Neural progenitor cell (in vitro differentiated cells): ENCODE data around the gene DOLPP1. TPM values are rescaled to one million over a fixed set of nuclear protein-coding genes. Genes with fewer than 3 reads are reported as not detected.
"Not testable (repeated sequence)": the region's sequence is repeated elsewhere in the genome, so short reads cannot be mapped to it uniquely, and the experiment has no call there.

Experiments
- DNase-seq: peaks from one replicate; pipeline ENCODE4 v3.0.0-alpha.2; 2016; ENCODE audit warnings: low spot score
- H2AFZ ChIP-seq: fragments of 200-600 bp; sonication (generic); replicated peaks from 2 replicates; pipeline ENCODE4 v1.6.1; 2016; ENCODE audit warnings: antibody characterized with exemption
- H3F3A ChIP-seq: fragments of 200-600 bp; sonication (generic); 2 replicates; pipeline ENCODE4 v1.6.1; 2016; ENCODE audit warnings: antibody characterized with exemption, low read depth
- H3K27ac ChIP-seq: fragments of 200-600 bp; sonication (generic); 2 replicates; pipeline ENCODE4 v1.5.1; 2016; ENCODE audit warnings: mild to moderate bottlenecking
- H3K27me3 ChIP-seq: fragments of 200-600 bp; sonication (generic); 2 replicates; pipeline ENCODE4 v1.6.1; 2016; ENCODE audit warnings: mild to moderate bottlenecking, moderate library complexity
- H3K36me3 ChIP-seq: fragments of 200-600 bp; sonication (generic); 2 replicates; pipeline ENCODE4 v1.5.1; 2016
- H3K4me1 ChIP-seq: fragments of 200-600 bp; sonication (generic); 2 replicates; pipeline ENCODE4 v1.6.1; 2016; ENCODE audit warnings: mixed run types
- H3K4me2 ChIP-seq: fragments of 200-600 bp; sonication (generic); 2 replicates; pipeline ENCODE4 v1.6.1; 2016
- H3K4me3 ChIP-seq: fragments of 200-600 bp; sonication (generic); 2 replicates; pipeline ENCODE4 v1.5.1; 2016
- H3K79me2 ChIP-seq: fragments of 200-600 bp; sonication (generic); 2 replicates; pipeline ENCODE4 v1.6.1; 2016; ENCODE audit warnings: low read depth
- H3K9ac ChIP-seq: fragments of 200-600 bp; sonication (generic); 2 replicates; pipeline ENCODE4 v1.6.1; 2016
- H3K9me3 ChIP-seq: fragments of 200-600 bp; sonication (generic); 2 replicates; pipeline ENCODE4 v1.5.1; 2016; ENCODE audit warnings: low read depth
- H4K20me1 ChIP-seq: fragments of 200-600 bp; sonication (generic); 2 replicates; pipeline ENCODE4 v1.6.1; 2016; ENCODE audit warnings: low read depth
- H3K27ac Mint-ChIP-seq: 3 replicates; pipeline ENCODE4 v1.8.0; 2021; ENCODE audit warnings: mixed read lengths
- H3K27me3 Mint-ChIP-seq: 2 replicates; pipeline ENCODE4 v1.8.0; 2022; ENCODE audit warnings: low read depth, mild to moderate bottlenecking, inconsistent platforms, moderate library complexity, mixed read lengths; ENCODE audit not compliant: insufficient read depth
- H3K36me3 Mint-ChIP-seq: 3 replicates; pipeline ENCODE4 v1.8.0; 2021; ENCODE audit warnings: mixed read lengths
- H3K4me1 Mint-ChIP-seq: 3 replicates; pipeline ENCODE4 v1.8.0; 2021; ENCODE audit warnings: mixed read lengths
- H3K4me3 Mint-ChIP-seq: 3 replicates; pipeline ENCODE4 v1.8.0; 2021; ENCODE audit warnings: mild to moderate bottlenecking, moderate library complexity, mixed read lengths
- H3K9me3 Mint-ChIP-seq: 3 replicates; pipeline ENCODE4 v1.8.0; 2020; ENCODE audit warnings: mixed read lengths
- EZH2 ChIP-seq: fragments of 200-600 bp; sonication (generic); IDR thresholded peaks from 2 replicates; pipeline ENCODE4 v1.6.1; 2017; ENCODE audit warnings: antibody characterized with exemption, mild to moderate bottlenecking, moderate library complexity
- EZH2phosphoT487 ChIP-seq: fragments of 200-600 bp; sonication (generic); IDR thresholded peaks from 2 replicates; pipeline ENCODE4 v1.6.1; 2017; ENCODE audit warnings: antibody characterized with exemption
- total RNA-seq: library from RNA; depleted of rRNA; stranded (reverse); fragments of >200 nt; gene quantifications from 2 replicates; pipeline ENCODE4 v1.2.3, GENCODE V29; 2015; ENCODE audit warnings: low replicate concordance
- TF ChIP-seq, protein P1 (sequence below): fragments of 200-600 bp; sonication (generic); IDR thresholded peaks from 2 replicates; pipeline ENCODE4 v1.5.1; 2017; ENCODE audit warnings: antibody characterized with exemption, mild to moderate bottlenecking

The DOLPP1 gene
- total RNA-seq, 1 donor from 2014 or later = 25.1 TPM

DNA sequence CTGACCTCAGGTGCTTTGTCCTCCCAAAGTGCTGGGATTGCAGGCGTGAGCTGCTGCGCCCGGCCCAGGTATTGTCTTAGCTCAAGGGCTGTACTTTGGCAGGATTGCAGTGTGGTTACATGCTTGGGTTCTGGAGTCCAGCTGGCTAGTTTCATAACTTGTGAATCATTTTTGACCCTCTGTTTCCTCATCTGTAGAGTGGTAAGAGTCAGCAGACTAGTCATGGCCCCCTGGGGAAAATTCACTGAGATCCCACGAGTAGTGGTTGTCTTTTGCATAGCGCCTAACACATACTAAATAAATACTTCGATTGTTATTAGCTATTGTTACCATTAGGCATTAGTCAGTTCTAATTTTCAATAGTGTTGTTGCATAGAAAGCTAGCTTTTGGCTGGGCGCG is 44.6 kb downstream of the DOLPP1 start:
- peak overlapping the region; percentile 95 for H3K27ac ChIP-seq
- H3K27me3 ChIP-seq = no peaks in the 10 kb centered on the region
- H3K4me1 ChIP-seq = peaks cover 25% of the 10 kb centered on the region
- no peaks in the 10 kb centered on the region for H3K9me3 Mint-ChIP-seq
- no peak overlapping the region for H3K9ac ChIP-seq
- H2AFZ ChIP-seq = no peak overlapping the region
- peaks cover 32% of the 10 kb centered on the region for H3K79me2 ChIP-seq
- no peak overlapping the region for H3K4me3 Mint-ChIP-seq
- H3K4me3 ChIP-seq = no peak overlapping the region
- no peak overlapping the region for H3K27ac Mint-ChIP-seq
- H3K36me3 ChIP-seq = peaks cover under 1% of the 10 kb centered on the region
- H3K4me1 Mint-ChIP-seq = peaks cover 23% of the 10 kb centered on the region
- DNase-seq = no peak
- H3K9me3 ChIP-seq = no peaks in the 10 kb centered on the region
- H4K20me1 ChIP-seq = no peaks in the 10 kb centered on the region
- TF ChIP-seq EZH2 = no peak
- no peak for TF ChIP-seq EZH2phosphoT487
- TF ChIP-seq, protein P1, sequence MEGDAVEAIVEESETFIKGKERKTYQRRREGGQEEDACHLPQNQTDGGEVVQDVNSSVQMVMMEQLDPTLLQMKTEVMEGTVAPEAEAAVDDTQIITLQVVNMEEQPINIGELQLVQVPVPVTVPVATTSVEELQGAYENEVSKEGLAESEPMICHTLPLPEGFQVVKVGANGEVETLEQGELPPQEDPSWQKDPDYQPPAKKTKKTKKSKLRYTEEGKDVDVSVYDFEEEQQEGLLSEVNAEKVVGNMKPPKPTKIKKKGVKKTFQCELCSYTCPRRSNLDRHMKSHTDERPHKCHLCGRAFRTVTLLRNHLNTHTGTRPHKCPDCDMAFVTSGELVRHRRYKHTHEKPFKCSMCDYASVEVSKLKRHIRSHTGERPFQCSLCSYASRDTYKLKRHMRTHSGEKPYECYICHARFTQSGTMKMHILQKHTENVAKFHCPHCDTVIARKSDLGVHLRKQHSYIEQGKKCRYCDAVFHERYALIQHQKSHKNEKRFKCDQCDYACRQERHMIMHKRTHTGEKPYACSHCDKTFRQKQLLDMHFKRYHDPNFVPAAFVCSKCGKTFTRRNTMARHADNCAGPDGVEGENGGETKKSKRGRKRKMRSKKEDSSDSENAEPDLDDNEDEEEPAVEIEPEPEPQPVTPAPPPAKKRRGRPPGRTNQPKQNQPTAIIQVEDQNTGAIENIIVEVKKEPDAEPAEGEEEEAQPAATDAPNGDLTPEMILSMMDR = no peak
- H3K36me3 Mint-ChIP-seq = peaks cover 16% of the 10 kb centered on the region
- H3K4me2 ChIP-seq = peak overlapping the region; percentile 70
- H3K27me3 Mint-ChIP-seq = peaks cover 3% of the 10 kb centered on the region
- peaks cover 47% of the 10 kb centered on the region for H3F3A ChIP-seq

DNA sequence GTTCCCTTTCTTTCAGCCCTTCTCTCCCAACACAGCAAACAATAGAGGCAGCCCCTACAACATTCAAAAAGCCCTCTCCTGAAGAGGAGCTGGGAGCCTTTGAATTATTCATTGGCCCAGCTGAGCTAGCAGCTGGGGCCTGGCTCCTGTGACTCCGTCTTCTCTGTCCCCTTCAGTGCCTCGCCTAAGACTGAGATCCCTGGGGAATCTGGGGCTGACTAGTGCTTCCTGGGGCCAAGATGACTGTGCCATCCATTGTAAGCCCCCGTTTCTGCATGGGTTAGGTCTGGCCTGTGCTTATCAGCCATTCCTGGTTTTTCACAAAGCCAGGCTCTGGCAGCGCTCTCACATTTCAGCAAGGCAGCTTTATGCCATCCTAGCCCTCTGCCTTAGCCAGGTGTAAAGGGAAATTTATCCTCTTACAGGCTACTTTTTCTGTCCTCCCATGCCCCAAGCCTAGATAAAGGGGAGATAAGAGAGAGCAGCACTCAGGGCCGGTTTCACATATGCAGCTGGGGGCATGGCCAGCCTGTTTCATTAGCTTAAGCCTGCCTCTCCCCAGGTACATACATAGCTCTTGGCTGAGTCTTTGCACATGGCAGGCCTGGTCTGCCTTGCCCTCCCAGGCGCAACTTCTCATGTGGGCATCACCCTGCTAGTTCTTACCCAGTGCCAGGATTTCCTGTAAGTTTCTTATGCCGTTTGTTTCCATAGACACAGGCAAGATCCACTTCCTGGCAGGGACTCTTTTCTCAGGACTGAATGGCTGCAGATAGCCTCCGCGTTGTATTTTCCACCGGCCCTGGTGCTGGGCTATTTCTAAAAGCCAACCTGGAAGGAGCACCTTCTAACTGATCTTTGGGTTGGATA is 46.1 kb downstream of the DOLPP1 start:
- peak overlapping the region; percentile 16 for H3K9ac ChIP-seq

GRCh38 chr9:129128689-129129088 is 47.8 kb downstream of the DOLPP1 start:
- Histone ChIP-seq H3K27ac (peak overlapping the region; percentile 95), H3K4me2 (no peak overlapping the region), H3K9me3 (no peaks in the 10 kb centered on the region), H2AFZ (no peak overlapping the region), H3K4me1 (peaks cover 25% of the 10 kb centered on the region), H4K20me1 (no peaks in the 10 kb centered on the region), H3K36me3 (peaks cover 5% of the 10 kb centered on the region), H3K4me3 (no peak overlapping the region), H3K27me3 (no peaks in the 10 kb centered on the region), H3K79me2 (peaks cover 21% of the 10 kb centered on the region), H3K9ac (no peak overlapping the region), H3F3A (peaks cover 68% of the 10 kb centered on the region)
- TF ChIP-seq EZH2phosphoT487 (no peak), EZH2 (no peak)
- TF ChIP-seq, protein P1 = no peak
- Mint-ChIP-seq H3K27me3 (peaks cover 3% of the 10 kb centered on the region), H3K9me3 (no peaks in the 10 kb centered on the region), H3K27ac (peak overlapping the region; percentile 57), H3K36me3 (peaks cover 9% of the 10 kb centered on the region), H3K4me1 (peaks cover 37% of the 10 kb centered on the region), H3K4me3 (no peak overlapping the region)
- DNase-seq = no peak

More for the DNA sequence above, 46.1 kb downstream of the DOLPP1 start:
- H3K4me3 ChIP-seq = peak overlapping the region; percentile 10
- H3K36me3 Mint-ChIP-seq = peaks cover 9% of the 10 kb centered on the region
- peaks cover 25% of the 10 kb centered on the region for H3K4me1 ChIP-seq
- H3K36me3 ChIP-seq = peaks cover 5% of the 10 kb centered on the region
- H3K9me3 ChIP-seq = no peaks in the 10 kb centered on the region
- peaks cover 3% of the 10 kb centered on the region for H3K27me3 Mint-ChIP-seq
- H4K20me1 ChIP-seq = no peaks in the 10 kb centered on the region
- H3K4me2 ChIP-seq = peak overlapping the region; percentile 70
- H2AFZ ChIP-seq = no peak overlapping the region
- H3K27ac ChIP-seq = peak overlapping the region; percentile 95
- H3K27ac Mint-ChIP-seq = peak overlapping the region; percentile 87
- TF ChIP-seq, protein P1 = no peak
- H3F3A ChIP-seq = peaks cover 58% of the 10 kb centered on the region
- peaks cover 27% of the 10 kb centered on the region for H3K79me2 ChIP-seq
- peaks cover 27% of the 10 kb centered on the region for H3K4me1 Mint-ChIP-seq
- no peaks in the 10 kb centered on the region for H3K27me3 ChIP-seq
- H3K4me3 Mint-ChIP-seq = peak overlapping the region; percentile 65
- peak; percentile 92 for DNase-seq
- no peaks in the 10 kb centered on the region for H3K9me3 Mint-ChIP-seq

GRCh38 chr9:129130271-129130670 is 49.4 kb downstream of the DOLPP1 start:
- H2AFZ ChIP-seq, H3K36me3 Mint-ChIP-seq, H3K36me3 ChIP-seq: not testable (repeated sequence)

More at GRCh38 chr9:129130271-129130670, 49.4 kb downstream of the DOLPP1 start:
- H4K20me1 ChIP-seq, H3K4me2 ChIP-seq, H3K27me3 ChIP-seq, H3K27me3 Mint-ChIP-seq, H3K27ac ChIP-seq, H3K9ac ChIP-seq, H3K4me3 Mint-ChIP-seq, H3K4me3 ChIP-seq, H3K27ac Mint-ChIP-seq, H3K9me3 Mint-ChIP-seq, H3K9me3 ChIP-seq, DNase-seq: not testable (repeated sequence)
- H3K4me1 Mint-ChIP-seq = peaks cover 39% of the 10 kb centered on the region
- peaks cover 25% of the 10 kb centered on the region for H3K4me1 ChIP-seq
- peaks cover 59% of the 10 kb centered on the region for H3F3A ChIP-seq
- peaks cover 14% of the 10 kb centered on the region for H3K79me2 ChIP-seq
